ENCODE data around the gene GNAL. TPM values are rescaled to one million over a fixed set of nuclear protein-coding genes. Genes with fewer than 3 reads are reported as not detected.

GNAL gene
- total RNA-seq, 1 donor from 2014 or later, result 5.9 TPM

DNA sequence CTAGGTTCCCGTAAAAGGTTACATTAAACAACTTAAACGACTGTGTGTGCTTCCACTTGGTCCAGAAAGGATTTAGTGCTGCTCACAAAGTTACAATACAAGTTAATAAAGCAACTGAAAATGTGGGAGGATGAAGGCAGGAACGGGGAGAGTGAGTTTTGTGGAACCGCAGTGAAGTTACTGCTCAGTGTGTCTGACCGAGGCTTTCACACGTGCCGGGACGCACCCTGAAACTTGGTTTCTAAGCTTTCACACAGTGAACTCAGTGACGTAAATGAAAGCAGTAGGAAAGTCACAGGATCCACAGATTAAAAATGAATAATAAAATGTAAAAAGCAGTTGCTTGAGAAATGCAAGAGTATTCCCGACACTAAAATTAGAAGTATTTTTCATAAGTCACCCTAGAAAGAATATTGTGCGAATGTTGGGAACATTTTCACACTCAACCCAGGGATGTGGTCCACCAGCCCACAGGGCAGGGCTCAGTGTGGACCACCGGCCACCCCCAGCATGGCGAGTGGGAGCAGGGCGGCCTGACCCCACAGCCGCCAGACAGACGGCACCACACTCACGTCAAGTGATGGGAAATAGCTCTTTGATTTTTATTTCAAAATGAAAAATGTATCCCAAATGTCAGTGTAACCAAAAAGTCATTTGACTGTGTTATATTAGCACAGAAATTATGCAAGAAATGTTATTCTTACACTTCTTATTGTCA lies 129.6 kb downstream of the GNAL start:
- no peak overlapping the region for H3K27ac ChIP-seq
- no peaks in the 10 kb centered on the region for H3K9me3 ChIP-seq
- TF ChIP-seq, protein P1, sequence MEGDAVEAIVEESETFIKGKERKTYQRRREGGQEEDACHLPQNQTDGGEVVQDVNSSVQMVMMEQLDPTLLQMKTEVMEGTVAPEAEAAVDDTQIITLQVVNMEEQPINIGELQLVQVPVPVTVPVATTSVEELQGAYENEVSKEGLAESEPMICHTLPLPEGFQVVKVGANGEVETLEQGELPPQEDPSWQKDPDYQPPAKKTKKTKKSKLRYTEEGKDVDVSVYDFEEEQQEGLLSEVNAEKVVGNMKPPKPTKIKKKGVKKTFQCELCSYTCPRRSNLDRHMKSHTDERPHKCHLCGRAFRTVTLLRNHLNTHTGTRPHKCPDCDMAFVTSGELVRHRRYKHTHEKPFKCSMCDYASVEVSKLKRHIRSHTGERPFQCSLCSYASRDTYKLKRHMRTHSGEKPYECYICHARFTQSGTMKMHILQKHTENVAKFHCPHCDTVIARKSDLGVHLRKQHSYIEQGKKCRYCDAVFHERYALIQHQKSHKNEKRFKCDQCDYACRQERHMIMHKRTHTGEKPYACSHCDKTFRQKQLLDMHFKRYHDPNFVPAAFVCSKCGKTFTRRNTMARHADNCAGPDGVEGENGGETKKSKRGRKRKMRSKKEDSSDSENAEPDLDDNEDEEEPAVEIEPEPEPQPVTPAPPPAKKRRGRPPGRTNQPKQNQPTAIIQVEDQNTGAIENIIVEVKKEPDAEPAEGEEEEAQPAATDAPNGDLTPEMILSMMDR (IDR thresholded peaks at IDR 0.05), result no peak
- H3K4me1 ChIP-seq, result no peaks in the 10 kb centered on the region
- intact Hi-C loops (cut with DNase I), result no loop called here
- no peaks in the 10 kb centered on the region for H3K27me3 ChIP-seq
- H3K4me3 ChIP-seq, result no peak overlapping the region
- no peaks in the 10 kb centered on the region for H3K36me3 ChIP-seq
- no peak for DNase-seq (ENCODE audit: low spot score in 2 of 2)

DNA sequence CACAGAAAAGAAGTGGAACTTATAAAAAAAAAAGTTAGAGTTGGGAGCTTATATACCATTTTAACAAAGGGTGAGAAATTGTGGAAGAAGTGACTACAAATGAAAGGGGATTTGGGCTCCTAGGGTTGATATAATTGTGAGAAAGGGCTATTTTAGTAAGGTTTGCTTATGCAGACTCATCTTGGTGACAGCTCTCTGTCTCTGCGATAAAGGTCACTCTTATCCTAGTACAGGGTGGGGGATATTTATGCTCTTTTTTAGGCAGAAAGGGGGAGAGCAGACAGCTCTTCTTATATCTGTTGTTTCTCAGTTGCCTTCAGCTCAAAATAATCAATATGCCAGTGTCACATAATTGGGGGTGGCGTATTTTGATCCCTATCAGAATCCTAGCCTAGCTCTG lies 130.9 kb downstream of the GNAL start:
- no peaks in the 10 kb centered on the region for H3K9me3 ChIP-seq
- intact Hi-C loops (cut with DNase I), result no loop called here
- no peak for DNase-seq (ENCODE audit: low spot score in 2 of 2)
- no peak overlapping the region for H3K4me3 ChIP-seq
- H3K36me3 ChIP-seq, result no peaks in the 10 kb centered on the region
- no peaks in the 10 kb centered on the region for H3K4me1 ChIP-seq
- H3K27me3 ChIP-seq, result no peaks in the 10 kb centered on the region
- H3K27ac ChIP-seq, result no peak overlapping the region
- TF ChIP-seq, protein P1 (IDR thresholded peaks at IDR 0.05), result no peak

DNA sequence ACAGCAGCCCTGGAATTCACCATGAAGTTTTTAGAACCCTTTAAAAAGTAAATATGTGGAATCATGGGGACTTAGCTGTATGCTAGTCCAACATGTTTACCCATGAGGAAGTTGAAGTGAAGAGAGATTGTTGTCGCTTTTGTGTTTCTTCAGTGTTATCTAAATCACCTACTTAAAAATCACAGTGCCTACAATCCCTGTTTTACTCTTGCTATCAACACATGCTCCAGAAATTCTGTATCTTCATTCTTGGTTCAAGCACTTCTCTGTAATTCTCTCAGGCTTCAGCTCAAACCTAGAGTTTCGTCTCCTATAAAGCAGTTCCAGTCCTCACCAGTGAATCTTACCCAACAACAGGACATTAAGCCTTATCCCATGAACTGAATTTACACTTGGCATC lies 131.6 kb downstream of the GNAL start:
- Histone ChIP-seq H3K36me3 (no peaks in the 10 kb centered on the region), H3K27ac (no peak overlapping the region), H3K4me1 (no peaks in the 10 kb centered on the region), H3K4me3 (no peak overlapping the region), H3K9me3 (no peaks in the 10 kb centered on the region), H3K27me3 (no peaks in the 10 kb centered on the region)
- TF ChIP-seq, protein P1 (IDR thresholded peaks at IDR 0.05), result no peak
- no peak for DNase-seq (ENCODE audit: low spot score in 2 of 2)
- intact Hi-C loops (cut with DNase I), result no loop called here

DNA sequence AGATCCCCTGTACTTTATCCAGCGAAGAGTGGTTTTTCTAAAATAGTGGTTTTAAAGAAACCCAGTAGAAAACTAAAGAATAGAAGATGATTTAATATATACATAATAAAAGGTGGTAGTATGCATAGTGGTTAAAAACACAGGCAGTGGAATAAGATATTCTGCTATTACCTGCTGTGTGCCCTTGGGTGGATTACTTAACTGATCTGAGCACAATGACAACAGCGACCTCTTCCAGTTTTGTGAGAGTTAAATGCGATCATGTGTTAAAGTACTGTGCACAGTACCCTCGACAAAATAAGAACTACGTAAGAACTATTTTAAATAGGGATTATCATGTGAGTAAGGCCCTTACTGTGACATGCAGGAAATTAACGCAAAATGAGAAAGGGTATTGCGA lies 132.1 kb downstream of the GNAL start:
- no peak for DNase-seq (ENCODE audit: low spot score in 2 of 2)
- no peaks in the 10 kb centered on the region for H3K27me3 ChIP-seq
- no peaks in the 10 kb centered on the region for H3K36me3 ChIP-seq
- H3K4me1 ChIP-seq, result no peaks in the 10 kb centered on the region
- intact Hi-C loops (cut with DNase I), result no loop called here
- no peak overlapping the region for H3K27ac ChIP-seq
- TF ChIP-seq, protein P1 (IDR thresholded peaks at IDR 0.05), result no peak
- no peak overlapping the region for H3K4me3 ChIP-seq
- H3K9me3 ChIP-seq, result no peaks in the 10 kb centered on the region

DNA sequence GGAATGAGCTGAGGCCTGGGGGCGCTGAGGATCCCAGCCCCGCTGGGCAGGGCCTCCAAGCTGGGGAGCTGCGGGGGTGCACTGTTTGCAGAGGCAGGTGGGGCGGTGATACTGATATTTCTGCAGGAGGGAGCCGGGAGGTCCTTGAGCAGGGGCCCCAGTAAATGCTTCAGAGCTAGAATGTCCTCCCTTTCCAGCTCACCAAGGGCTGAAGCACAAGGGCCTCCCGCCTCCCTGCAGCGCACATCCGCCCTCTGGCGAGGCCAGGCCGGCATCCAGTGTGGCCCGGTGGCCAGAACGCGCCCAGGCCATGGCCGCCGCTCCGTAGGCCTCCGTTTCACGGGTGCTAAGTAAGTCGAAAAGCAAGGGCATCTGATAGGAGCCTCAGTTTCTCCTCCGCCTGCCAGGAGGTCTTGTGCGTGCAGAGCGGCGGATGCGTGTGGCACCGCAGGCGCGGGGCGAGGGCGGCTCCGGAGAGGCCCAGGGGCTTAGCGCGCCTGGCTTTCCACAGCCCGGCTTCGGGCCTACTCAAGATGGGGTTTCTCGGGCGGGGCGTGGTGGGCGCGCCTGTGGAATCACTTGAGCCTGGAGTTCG lies 132.7 kb downstream of the GNAL start:
- H3K4me3 ChIP-seq, result no peak overlapping the region
- DNase-seq (ENCODE audit: low spot score in 2 of 2), result no peak
- H3K27me3 ChIP-seq, result no peaks in the 10 kb centered on the region
- intact Hi-C loops (cut with DNase I), result no loop called here
- no peak overlapping the region for H3K27ac ChIP-seq
- TF ChIP-seq, protein P1 (IDR thresholded peaks at IDR 0.05), result no peak
- H3K36me3 ChIP-seq, result no peaks in the 10 kb centered on the region
- H3K9me3 ChIP-seq, result no peaks in the 10 kb centered on the region
- H3K4me1 ChIP-seq, result no peaks in the 10 kb centered on the region

All from ascending aorta (tissue), 2 donors.